ENCODE measurements around the gene SSH2.
"Not testable (repeated sequence)": the region's sequence is repeated elsewhere in the genome, so short reads cannot be mapped to it uniquely, and the experiment has no call there.

Gene SSH2

DNA sequence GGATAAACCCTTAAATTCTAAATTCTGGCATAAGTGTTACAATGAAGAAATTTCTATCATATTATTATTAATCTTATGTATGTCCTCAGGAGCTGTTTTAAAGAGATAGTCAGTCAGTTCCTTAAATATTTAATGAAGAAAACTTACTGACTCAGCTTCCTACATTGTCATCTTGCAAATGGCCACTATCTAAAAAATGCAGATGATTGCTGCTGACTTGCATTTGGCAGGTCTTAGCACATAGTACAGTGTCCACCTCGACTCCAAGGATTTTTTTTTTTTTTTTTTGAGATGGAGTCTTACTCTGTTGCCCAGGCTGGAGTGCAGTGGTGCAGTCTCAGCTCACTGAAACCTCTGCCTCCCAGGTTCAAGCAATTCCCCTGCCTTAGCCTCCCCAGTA lies 252.2 kb downstream of the SSH2 start:
- no peak for DNase-seq

DNA sequence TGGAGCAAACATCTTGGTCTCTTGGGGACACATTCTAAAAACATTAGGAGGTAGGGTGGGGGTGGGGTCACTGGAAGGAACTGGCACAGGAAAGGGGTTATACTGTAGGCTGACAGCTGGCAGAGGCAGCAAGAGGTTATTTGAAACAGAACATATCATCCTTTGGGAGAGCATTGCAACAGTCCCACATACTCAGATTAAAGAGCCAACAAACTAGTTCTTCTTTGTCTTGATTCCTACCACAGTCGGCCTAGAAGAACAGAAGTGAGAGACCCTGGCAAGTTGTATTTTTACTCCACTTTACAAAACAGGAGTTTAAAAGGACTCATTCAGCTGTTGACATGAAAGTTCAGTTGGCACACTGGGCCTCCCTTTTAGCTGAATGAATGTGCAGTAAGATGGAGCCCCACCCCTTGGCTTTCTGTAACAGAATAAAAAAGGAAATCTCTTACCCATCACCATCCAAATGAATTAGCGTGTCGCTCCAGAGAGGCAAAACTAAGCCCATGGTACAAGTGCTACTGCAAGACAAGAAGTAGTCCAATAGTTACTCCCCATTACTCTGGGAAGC lies 252.7 kb downstream of the SSH2 start:
- DNase-seq, result peak in 6 of 56 donors; percentile 5 to 46 (median 24)

DNA sequence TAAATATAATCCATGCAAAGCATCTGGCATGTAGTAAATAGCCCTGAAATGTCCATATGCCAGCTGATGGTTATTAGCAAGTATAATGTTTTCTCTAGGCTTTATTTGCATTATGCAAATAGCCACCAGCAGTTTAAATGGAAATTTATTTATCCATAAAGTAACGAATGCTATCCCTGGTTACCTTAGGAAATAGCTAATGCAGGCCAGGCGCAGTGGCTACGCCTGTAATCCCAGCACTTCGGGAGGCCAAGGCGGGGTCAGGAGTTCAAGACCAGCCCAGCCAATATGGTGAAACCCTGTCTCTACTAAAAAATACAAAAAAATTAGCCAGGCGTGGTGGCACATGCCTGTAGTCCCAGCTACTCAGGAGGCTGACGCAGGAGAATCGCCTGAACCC lies 254.1 kb downstream of the SSH2 start:
- DNase-seq, result not testable (repeated sequence)

GRCh38 chr17:29674281-29674680 lies 255.7 kb downstream of the SSH2 start:
- DNase-seq, result no peak

DNA sequence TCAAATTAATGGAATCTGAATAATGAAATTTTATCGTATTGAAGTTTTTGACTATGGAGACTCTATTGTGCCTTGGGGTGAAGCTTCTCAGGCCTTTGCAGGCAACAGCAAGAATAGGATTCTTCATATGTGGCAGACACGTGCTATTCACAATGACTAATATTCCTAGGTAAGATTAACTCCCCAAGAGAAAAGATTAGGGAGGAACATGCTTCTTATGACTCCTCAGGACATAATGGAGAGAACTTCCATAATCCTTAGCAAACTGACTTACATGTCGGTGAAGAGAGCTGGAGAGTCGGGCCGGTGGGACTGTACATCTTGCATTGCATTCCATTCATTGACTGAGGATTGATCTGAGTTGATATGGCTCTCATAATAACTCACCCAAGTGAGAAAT lies 258.4 kb downstream of the SSH2 start:
- no peak for DNase-seq

DNA sequence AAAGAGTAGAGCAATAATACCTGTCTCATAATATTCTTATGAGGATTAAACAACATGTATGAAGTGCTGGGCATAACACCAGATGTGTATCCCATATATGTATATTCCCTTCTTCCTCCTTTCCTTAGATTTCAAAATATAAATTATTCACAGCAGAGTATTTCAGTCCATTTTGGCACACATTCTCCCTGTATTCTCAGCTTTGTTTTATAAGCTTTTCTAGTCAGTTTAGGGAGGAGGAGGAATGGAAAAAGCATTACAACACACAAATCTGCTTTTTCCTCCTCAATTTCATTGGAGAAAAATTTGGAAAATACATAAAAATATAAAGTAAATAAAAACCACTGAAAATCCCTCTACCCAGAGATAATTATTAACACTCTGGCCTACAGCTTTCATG lies 260.8 kb downstream of the SSH2 start:
- DNase-seq, result no peak

DNA sequence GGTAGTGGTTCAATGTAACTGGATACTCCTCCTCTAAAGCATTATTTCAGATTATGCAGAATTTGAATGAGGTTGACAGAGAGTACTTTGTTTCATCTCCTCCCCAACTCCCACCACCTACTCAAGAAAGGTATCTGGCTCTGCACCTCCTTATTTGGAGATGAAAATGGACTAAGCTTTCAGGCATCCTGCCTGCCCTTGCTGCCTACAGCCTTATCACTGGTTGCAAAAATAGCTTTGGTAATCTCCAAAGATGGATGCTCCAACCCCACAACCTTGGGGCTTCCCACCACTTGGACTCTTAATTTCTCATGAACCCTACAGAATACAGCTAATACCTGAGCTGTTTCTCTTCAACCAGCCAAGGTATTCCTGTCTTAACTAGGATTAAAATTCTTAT lies 262.1 kb downstream of the SSH2 start:
- no peak for DNase-seq

DNA sequence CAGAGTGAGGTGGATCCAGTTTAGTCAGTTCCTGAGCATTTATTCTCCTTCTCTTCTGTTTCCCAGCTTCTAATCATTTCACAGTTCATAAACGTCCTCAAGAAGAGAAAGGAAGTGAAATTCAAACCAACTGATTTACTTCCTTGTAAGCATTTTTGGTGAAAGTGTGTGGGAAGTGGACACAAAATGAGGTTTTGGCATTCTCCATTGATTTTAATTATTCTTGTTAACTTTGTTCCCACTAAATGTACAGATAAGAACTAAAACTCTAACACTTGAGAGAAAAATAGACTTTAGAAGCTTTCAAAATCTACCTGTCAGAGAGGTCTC lies 264.6 kb downstream of the SSH2 start:
- no peak for DNase-seq

- no peak for DNase-seq
Observed at GRCh38 chr17:29664743-29665480, 265.1 kb downstream of the SSH2 start.

- peak in 1 of 56 donors; percentile 8 for DNase-seq
Observed at GRCh38 chr17:29663155-29663554, 266.9 kb downstream of the SSH2 start.

- DNase-seq, result no peak
Observed at GRCh38 chr17:29661213-29661612, 268.8 kb downstream of the SSH2 start.

GRCh38 chr17:29659155-29659554 lies 270.9 kb downstream of the SSH2 start:
- DNase-seq, result no peak

- no peak for DNase-seq
Observed at GRCh38 chr17:29655323-29655722, 274.7 kb downstream of the SSH2 start.

DNA sequence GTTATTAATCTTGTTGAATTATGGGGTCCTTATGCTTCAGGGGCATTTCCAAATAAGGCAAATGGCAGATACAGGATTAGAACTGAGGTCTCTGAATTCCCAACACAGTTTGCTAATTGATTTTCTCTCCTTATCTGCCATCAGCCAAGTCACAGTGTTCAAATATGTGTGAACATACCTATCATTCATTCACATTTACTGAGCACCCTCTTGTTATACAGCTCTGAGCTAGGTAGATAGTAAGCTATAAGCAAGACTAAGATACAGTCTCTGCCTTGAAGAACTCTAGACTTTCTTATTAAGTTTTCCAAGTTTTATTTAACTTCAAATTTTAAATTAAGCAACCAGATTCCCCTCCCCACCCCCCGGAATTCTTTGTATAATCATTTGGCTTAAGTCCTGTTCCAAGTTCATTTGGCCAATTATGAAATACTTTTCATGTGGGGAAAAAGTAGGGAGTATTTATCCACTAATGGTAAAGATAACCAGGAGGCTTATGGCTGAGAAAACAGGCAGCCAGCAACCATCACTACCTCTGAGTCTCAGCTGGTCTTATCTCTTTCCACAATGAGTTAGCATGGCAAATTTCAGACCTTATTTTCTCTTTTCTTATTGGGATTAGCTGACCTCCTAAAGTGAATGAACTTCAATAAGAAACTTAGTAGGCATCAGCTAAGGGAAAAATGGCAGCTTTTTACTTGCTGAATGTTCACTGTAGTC lies 275.9 kb downstream of the SSH2 start:
- DNase-seq, result no peak

GRCh38 chr17:29652976-29653375 lies 277.1 kb downstream of the SSH2 start:
- DNase-seq, result no peak

DNA sequence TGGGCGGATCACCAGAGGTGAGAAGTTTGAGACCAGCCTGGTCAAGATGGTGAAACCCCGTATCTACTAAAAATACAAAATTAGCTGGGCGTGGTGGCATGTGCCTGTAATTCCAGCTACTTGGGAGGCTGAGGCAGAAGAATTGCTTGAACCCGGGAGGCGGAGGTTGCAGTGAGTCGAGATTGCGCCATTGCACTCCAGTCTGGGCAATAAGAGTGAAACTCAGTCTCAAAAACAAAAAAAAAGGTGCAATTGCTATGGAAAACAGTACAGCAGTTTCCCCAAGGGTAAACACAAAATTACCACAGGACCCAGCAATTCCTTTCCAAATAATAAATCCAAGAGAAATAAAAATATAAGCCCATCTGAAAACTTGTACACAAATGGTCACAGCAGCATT lies 278.1 kb downstream of the SSH2 start:
- DNase-seq, result not testable (repeated sequence)

DNA sequence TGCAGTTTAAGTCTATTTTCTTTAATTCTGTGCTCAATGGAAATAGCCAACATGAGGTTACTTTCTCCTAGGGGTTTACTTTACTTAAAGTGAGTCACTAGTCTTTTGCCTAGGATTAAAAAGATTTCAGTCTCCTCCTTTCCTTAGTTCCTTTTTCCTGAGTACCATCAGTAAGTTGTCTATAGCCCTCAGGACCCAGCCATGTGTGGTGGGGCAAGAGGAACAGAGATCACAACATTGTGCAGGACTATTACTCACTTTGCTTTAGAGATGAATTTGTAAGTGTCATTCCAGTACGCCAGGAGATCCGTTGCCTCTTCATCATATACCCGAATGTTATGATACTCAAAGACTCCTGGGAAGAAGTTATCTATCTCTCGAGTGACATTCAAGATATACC lies 279.6 kb downstream of the SSH2 start:
- DNase-seq, result no peak

GRCh38 chr17:29649359-29649758 lies 280.7 kb downstream of the SSH2 start:
- no peak for DNase-seq

- DNase-seq, result no peak
Observed at GRCh38 chr17:29648005-29648404, 282.0 kb downstream of the SSH2 start.

GRCh38 chr17:29645515-29646051 lies 284.4 kb downstream of the SSH2 start:
- peak in 2 of 56 donors; percentile 11 to 12 for DNase-seq

GRCh38 chr17:29643817-29644160 lies 286.2 kb downstream of the SSH2 start:
- DNase-seq, result no peak

GRCh38 chr17:29642171-29642611 lies 287.8 kb downstream of the SSH2 start:
- DNase-seq, result no peak

Measured in amygdala (tissue), 56 donors.